Gastrocnemius medialis (tissue), 4 donors: ENCODE results near the gene EYS. TPM values are rescaled to one million over a fixed set of nuclear protein-coding genes. Genes with fewer than 3 reads are reported as not detected.

Experiments
- ATAC-seq, 2 donors: fragments of 150-250 bp; one replicate each; pipeline ENCODE4 v1.9.1; 2016
- DNase-seq, 2 donors: peaks; one replicate each; pipeline ENCODE4 v3.0.0-alpha.2; 2019
- H3K27ac ChIP-seq, 4 donors: fragments of 200-600 bp; sonication (generic); 1 replicate in 1 of 4; 2 replicates in 3 of 4; pipeline ENCODE4 v1.5.1; 2016 to 2018; ENCODE audit warnings: mild to moderate bottlenecking in 2 of 4, moderate library complexity in 1 of 4
- H3K27me3 ChIP-seq, 3 donors: fragments of 200-600 bp; sonication (generic) in 2 of 3; 1 replicate in 1 of 3; 2 replicates in 2 of 3; pipeline versions ENCODE4 v1.5.1 to v1.6.0; 2016 to 2019; ENCODE audit warnings: mild to moderate bottlenecking in 1 of 3, moderate library complexity in 1 of 3
- H3K36me3 ChIP-seq, 2 donors: fragments of 200-600 bp; sonication (generic) in 1 of 2; one replicate each; pipeline ENCODE4 v1.5.1; 2017 to 2018
- H3K4me1 ChIP-seq, 2 donors: fragments of 200-600 bp; sonication (generic) in 1 of 2; one replicate each; pipeline ENCODE4 v1.5.1; 2016 to 2017; ENCODE audit warnings: mild to moderate bottlenecking in 2 of 2
- H3K4me3 ChIP-seq, 4 donors: fragments of 200-600 bp; sonication (generic) in 3 of 4; 1 replicate in 1 of 4; 2 replicates in 3 of 4; pipeline ENCODE4 v1.5.1; 2016 to 2019; ENCODE audit warnings: mild to moderate bottlenecking in 2 of 4
- H3K9me3 ChIP-seq, 3 donors: fragments of 200-600 bp; sonication (generic) in 2 of 3; 1 replicate in 1 of 3; 2 replicates in 2 of 3; pipeline ENCODE4 v1.5.1; 2016 to 2019
- CTCF ChIP-seq, 5 experiments: fragments of 450-650 bp in 3 of 5; fragments of 200-600 bp in 2 of 5; sonication (generic) in 2 of 5; IDR thresholded peaks in 4 of 5; conservative IDR thresholded peaks in 1 of 5; 1 replicate in 4 of 5; 2 replicates in 1 of 5; pipeline ENCODE4 v1.5.1; 2016 to 2019; ENCODE audit warnings: antibody characterized with exemption in 5 of 5, mild to moderate bottlenecking in 3 of 5, moderate library complexity in 3 of 5
- POLR2A ChIP-seq, 2 donors: fragments of 450-650 bp; IDR thresholded peaks; one replicate each; pipeline ENCODE4 v1.6.1; 2017; ENCODE audit warnings: antibody characterized with exemption in 2 of 2, mild to moderate bottlenecking in 2 of 2, moderate library complexity in 2 of 2
- in situ Hi-C, 4 donors: fragments of 200-750 bp; cut with MboI; loops; one replicate each; pipeline versions ENCODE4 v1.15.0 to v1.8.0; 2017; ENCODE audit warnings: low sequenced_read_pairs in 4 of 4
- intact Hi-C: fragments of 100-400 bp; cut with DNase I; formaldehyde crosslinking; loops from one replicate; pipeline ENCODE4 v1.15.1; 2023; ENCODE audit warnings: low total_unique reads
- total RNA-seq, 4 donors: library from RNA; depleted of rRNA; stranded (reverse); fragments of >200 nt; gene quantifications; one replicate each; pipeline versions ENCODE4 v1.1.0 to v1.2.3, GENCODE V29; 2016

The EYS gene
- total RNA-seq, 4 donors from 2014 or later = 0.20 TPM; not detected in 3

- intact Hi-C loops = no loop called here
- H3K4me3 ChIP-seq = no peak overlapping the region
- ATAC-seq (no peak), DNase-seq (no peak)
- no peaks in the 10 kb centered on the region for H3K36me3 ChIP-seq
- TF ChIP-seq POLR2A (IDR thresholded peaks at IDR 0.05) (no peak), CTCF (IDR thresholded peaks at IDR 0.05 in 4 of 5, conservative IDR thresholded peaks at IDR 0.05 in 1 of 5) (no peak)
- in situ Hi-C loops = no loop called here
- H3K9me3 ChIP-seq = no peaks in the 10 kb centered on the region
- H3K27me3 ChIP-seq = no peaks in the 10 kb centered on the region
- no peak overlapping the region for H3K27ac ChIP-seq
- H3K4me1 ChIP-seq = no peaks in the 10 kb centered on the region
Observed at GRCh38 chr6:64310214-64310613, 1396.8 kb downstream of the EYS start.

- ATAC-seq = no peak
- intact Hi-C loops = no loop called here
Observed at GRCh38 chr6:64301307-64302236, 1405.5 kb downstream of the EYS start.

GRCh38 chr6:64299176-64299575 lies 1407.8 kb downstream of the EYS start:
- ATAC-seq (no peak), DNase-seq (no peak)
- intact Hi-C loops = no loop called here
- TF ChIP-seq POLR2A (IDR thresholded peaks at IDR 0.05) (no peak), CTCF (IDR thresholded peaks at IDR 0.05 in 4 of 5, conservative IDR thresholded peaks at IDR 0.05 in 1 of 5) (no peak)
- no peaks in the 10 kb centered on the region for H3K9me3 ChIP-seq
- no peak overlapping the region for H3K4me3 ChIP-seq
- no peaks in the 10 kb centered on the region for H3K4me1 ChIP-seq
- no peaks in the 10 kb centered on the region for H3K36me3 ChIP-seq
- in situ Hi-C loops = no loop called here
- no peaks in the 10 kb centered on the region for H3K27me3 ChIP-seq
- H3K27ac ChIP-seq = no peak overlapping the region

More at GRCh38 chr6:64301307-64302236, 1405.5 kb downstream of the EYS start:
- Histone ChIP-seq H3K4me3 (no peak overlapping the region), H3K27ac (no peak overlapping the region), H3K9me3 (no peaks in the 10 kb centered on the region), H3K36me3 (no peaks in the 10 kb centered on the region), H3K27me3 (no peaks in the 10 kb centered on the region), H3K4me1 (no peaks in the 10 kb centered on the region)
- TF ChIP-seq POLR2A (IDR thresholded peaks at IDR 0.05) (no peak), CTCF (IDR thresholded peaks at IDR 0.05 in 4 of 5, conservative IDR thresholded peaks at IDR 0.05 in 1 of 5) (no peak)
- DNase-seq = no peak
- in situ Hi-C loops = no loop called here

GRCh38 chr6:64294034-64294433 lies 1413.0 kb downstream of the EYS start:
- Histone ChIP-seq H3K27ac (no peak overlapping the region), H3K4me1 (no peaks in the 10 kb centered on the region), H3K36me3 (no peaks in the 10 kb centered on the region), H3K27me3 (no peaks in the 10 kb centered on the region), H3K9me3 (no peaks in the 10 kb centered on the region), H3K4me3 (no peak overlapping the region)
- intact Hi-C loops = no loop called here
- DNase-seq (no peak), ATAC-seq (no peak)
- in situ Hi-C loops = no loop called here
- TF ChIP-seq CTCF (IDR thresholded peaks at IDR 0.05 in 4 of 5, conservative IDR thresholded peaks at IDR 0.05 in 1 of 5) (no peak), POLR2A (IDR thresholded peaks at IDR 0.05) (no peak)
